GM12875 (cell line): ENCODE data around the gene GTSF1L.

Source experiments
- H3K4me3 ChIP-seq: one replicate; pipeline ENCODE4 v1.5.1; 2011; ENCODE audit warnings: low read depth, low read length, control low read depth
- CTCF ChIP-seq: IDR thresholded peaks from 2 replicates; pipeline ENCODE4 v1.5.1; 2011; ENCODE audit warnings: low read depth, mild to moderate bottlenecking, control low read depth, inconsistent platforms, low read length, moderate library complexity, borderline replicate concordance; ENCODE audit not compliant: insufficient read depth

GTSF1L gene

GRCh38 chr20:43717616-43717995 lies 9.2 kb downstream of the GTSF1L start:
- no peak for TF ChIP-seq CTCF
- no peak overlapping the region for H3K4me3 ChIP-seq

GRCh38 chr20:43716757-43717615 lies 9.8 kb downstream of the GTSF1L start:
- no peak for TF ChIP-seq CTCF
- no peak overlapping the region for H3K4me3 ChIP-seq

GRCh38 chr20:43716123-43716522 lies 10.7 kb downstream of the GTSF1L start:
- no peak overlapping the region for H3K4me3 ChIP-seq
- TF ChIP-seq CTCF = no peak

GRCh38 chr20:43715511-43715910 lies 11.3 kb downstream of the GTSF1L start:
- no peak overlapping the region for H3K4me3 ChIP-seq
- TF ChIP-seq CTCF = no peak

- no peak for TF ChIP-seq CTCF
These were observed 11.8 kb downstream of the GTSF1L start for GRCh38 chr20:43715044-43715443.

GRCh38 chr20:43711098-43711654 lies 15.6 kb downstream of the GTSF1L start:
- H3K4me3 ChIP-seq = no peak overlapping the region
- TF ChIP-seq CTCF = no peak

More at GRCh38 chr20:43715044-43715443, 11.8 kb downstream of the GTSF1L start:
- no peak overlapping the region for H3K4me3 ChIP-seq
